CD4-positive, alpha-beta T cell treated with Interleukin-2 at 100 ng/mL for 4 hours (primary cell): ENCODE measurements around the gene GGTLC3.
"Not testable (repeated sequence)": the region's sequence is repeated elsewhere in the genome, so short reads cannot be mapped to it uniquely, and the experiment has no call there.

Experiments used
- DNase-seq: peaks from one replicate; pipeline ENCODE4 v3.0.0-alpha.2; 2020; ENCODE audit warnings: low spot score

Gene GGTLC3

GRCh38 chr22:18518061-18518460 lies at the start of gene GGTLC3:
TSS of gene GGTLC3 (minus strand) at chr22:18518161. CDS start at chr22:18517897, 264 bp downstream.
- not testable (repeated sequence) for DNase-seq

GRCh38 chr22:18560099-18560974 lies 42.4 kb upstream of the GGTLC3 start:
- not testable (repeated sequence) for DNase-seq

GRCh38 chr22:18558939-18559338 lies 41.0 kb upstream of the GGTLC3 start:
- DNase-seq, result not testable (repeated sequence)

GRCh38 chr22:18558516-18558915 lies 40.6 kb upstream of the GGTLC3 start:
- DNase-seq, result not testable (repeated sequence)

- DNase-seq, result not testable (repeated sequence)
Measured at GRCh38 chr22:18554280-18555256, 36.6 kb upstream of the GGTLC3 start.

GRCh38 chr22:18552839-18553597 lies 35.1 kb upstream of the GGTLC3 start:
- not testable (repeated sequence) for DNase-seq

- not testable (repeated sequence) for DNase-seq
Measured at GRCh38 chr22:18551046-18551445, 33.1 kb upstream of the GGTLC3 start.

GRCh38 chr22:18549458-18550179 lies 31.7 kb upstream of the GGTLC3 start:
- not testable (repeated sequence) for DNase-seq

- not testable (repeated sequence) for DNase-seq
Measured at GRCh38 chr22:18544615-18545014, 26.7 kb upstream of the GGTLC3 start.

- not testable (repeated sequence) for DNase-seq
Measured at GRCh38 chr22:18543400-18543799, 25.4 kb upstream of the GGTLC3 start.

GRCh38 chr22:18539994-18540393 lies 22.0 kb upstream of the GGTLC3 start:
- not testable (repeated sequence) for DNase-seq

- DNase-seq, result not testable (repeated sequence)
Measured at GRCh38 chr22:18534315-18534714, 16.4 kb upstream of the GGTLC3 start.

GRCh38 chr22:18533633-18534032 lies 15.7 kb upstream of the GGTLC3 start:
- not testable (repeated sequence) for DNase-seq

GRCh38 chr22:18529416-18530145 lies 11.6 kb upstream of the GGTLC3 start:
- DNase-seq, result not testable (repeated sequence)

GRCh38 chr22:18528597-18529415 lies 10.8 kb upstream of the GGTLC3 start:
- DNase-seq, result peak; percentile 78

- DNase-seq, result not testable (repeated sequence)
Measured at GRCh38 chr22:18527752-18528596, 10.0 kb upstream of the GGTLC3 start, which contains the start of gene TMEM191B. TSS of gene TMEM191B (plus strand) at chr22:18527802. CDS start at chr22:18527981, 179 bp downstream.

GRCh38 chr22:18523328-18523727 lies 5.4 kb upstream of the GGTLC3 start:
- DNase-seq, result not testable (repeated sequence)

GRCh38 chr22:18522762-18523161 lies 4.8 kb upstream of the GGTLC3 start:
- not testable (repeated sequence) for DNase-seq
